Glomerular visceral epithelial cell (primary cell): ENCODE data around the gene RNPEPL1.
A peak's percentile ranks its signal among the peaks of the same experiment; 100 is the strongest.
"Not testable (repeated sequence)": the region's sequence is repeated elsewhere in the genome, so short reads cannot be mapped to it uniquely, and the experiment has no call there.

Experiments used
- DNase-seq: peaks from one replicate; pipeline ENCODE4 v3.0.0-alpha.2; 2016; ENCODE audit errors: extremely low spot score

Gene RNPEPL1

GRCh38 chr2:240539101-240539500, 29.2 kb upstream of the RNPEPL1 start:
- not testable (repeated sequence) for DNase-seq

GRCh38 chr2:240539906-240540305, 28.4 kb upstream of the RNPEPL1 start:
- DNase-seq = no peak

GRCh38 chr2:240551288-240551687, 17.0 kb upstream of the RNPEPL1 start:
- DNase-seq = no peak

GRCh38 chr2:240551811-240552210, 16.5 kb upstream of the RNPEPL1 start:
- peak; percentile 40 for DNase-seq

GRCh38 chr2:240553956-240554480, 14.3 kb upstream of the RNPEPL1 start:
- no peak for DNase-seq

DNA sequence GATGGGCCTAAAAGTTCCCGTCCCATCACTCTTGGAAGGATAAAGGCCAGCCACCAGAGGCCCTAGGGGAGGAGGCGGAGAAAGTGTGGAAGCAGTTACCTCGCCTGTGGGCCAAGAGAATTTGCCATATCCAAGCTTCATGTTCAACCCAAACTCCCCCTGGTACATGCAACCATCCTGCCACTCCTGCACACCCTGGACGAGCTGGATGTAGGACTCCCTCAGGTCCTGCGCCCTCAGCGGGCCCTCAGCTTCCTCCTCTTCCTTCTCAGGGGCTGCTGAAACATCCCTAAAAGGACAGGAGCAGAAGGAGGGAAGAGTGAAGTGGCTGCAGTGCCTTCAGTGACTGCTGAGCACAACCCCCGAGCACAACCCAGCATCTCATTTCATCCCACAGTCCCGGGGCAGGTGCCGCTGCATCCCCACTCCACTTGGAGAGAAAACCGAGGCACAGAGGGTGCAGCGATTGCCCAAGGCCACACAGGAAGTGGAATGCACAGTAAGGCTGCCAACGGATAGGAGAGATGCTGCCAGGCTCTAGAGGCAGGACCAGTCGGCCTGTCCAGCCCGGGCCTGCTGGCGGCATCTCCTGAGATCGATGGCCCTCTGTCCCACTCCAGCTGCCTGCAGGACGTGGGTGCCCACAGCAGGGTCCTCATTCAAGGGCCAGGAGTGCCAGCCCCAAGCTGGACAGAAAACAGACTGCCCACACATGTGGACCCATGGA, 13.4 kb upstream of the RNPEPL1 start:
- DNase-seq = no peak

DNA sequence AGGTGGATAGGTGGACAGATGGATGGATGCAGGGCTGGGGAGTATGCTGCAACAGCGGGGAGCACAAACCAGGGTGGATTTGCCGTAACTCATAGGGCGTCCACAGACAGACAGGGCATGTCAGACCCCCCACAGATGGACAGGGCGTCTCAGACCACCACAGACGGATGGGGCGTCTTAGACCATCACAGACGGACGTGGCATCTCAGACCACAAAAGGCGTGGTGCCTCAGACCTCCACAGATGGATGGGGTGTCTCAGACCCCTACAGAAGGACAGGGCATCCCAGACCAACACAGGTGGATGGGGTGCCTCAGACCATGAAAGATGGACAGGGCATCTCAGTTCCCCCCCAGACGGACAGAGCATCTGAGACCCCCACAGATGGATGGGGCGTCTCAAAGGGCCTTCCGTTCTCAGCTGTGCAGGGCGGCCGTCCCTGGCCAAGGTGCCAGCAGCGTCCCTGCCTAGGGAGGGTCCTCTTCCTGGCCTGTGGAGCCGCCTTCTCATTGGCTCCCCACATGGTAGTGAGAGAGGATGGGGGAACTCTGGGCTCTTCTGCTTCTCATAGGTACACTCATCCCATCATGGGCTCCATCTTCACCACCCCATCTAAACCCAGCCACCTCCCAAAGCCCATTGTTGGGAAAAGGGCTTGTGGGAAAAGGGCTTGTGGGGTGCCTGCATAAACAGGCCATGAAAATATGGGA, 12.6 kb upstream of the RNPEPL1 start:
- DNase-seq = no peak

GRCh38 chr2:240556553-240557100, 11.7 kb upstream of the RNPEPL1 start:
- DNase-seq = peak; percentile 36

GRCh38 chr2:240557101-240557751, 11.1 kb upstream of the RNPEPL1 start:
- DNase-seq = no peak

GRCh38 chr2:240557808-240558207, 10.5 kb upstream of the RNPEPL1 start, which contains the start of gene ANKMY1:
Gene ANKMY1 (minus strand): TSS chr2:240557988. CDS start chr2:240557335, 653 bp downstream.
- DNase-seq = peak; percentile 57

GRCh38 chr2:240558236-240558761, 10.0 kb upstream of the RNPEPL1 start:
- DNase-seq = no peak

DNA sequence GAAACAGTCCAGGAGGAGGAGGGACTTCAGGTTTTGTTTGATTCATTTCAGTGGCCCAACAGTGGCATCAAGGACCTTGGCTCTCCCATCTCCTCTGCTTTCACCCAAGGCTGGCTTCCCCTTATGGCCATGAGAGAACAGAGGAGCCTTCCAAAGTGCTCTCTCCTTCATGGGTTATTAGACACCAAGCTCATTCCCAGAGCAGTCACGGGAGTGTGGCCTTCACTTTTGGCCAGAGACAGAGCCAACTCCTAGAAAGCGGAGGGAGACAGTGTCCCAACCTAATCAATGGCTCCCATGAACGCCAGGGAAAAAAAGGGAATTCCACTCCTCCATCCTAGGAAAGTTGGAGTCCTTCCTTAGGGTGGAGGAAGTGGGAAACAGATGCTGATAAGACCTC, 9.0 kb upstream of the RNPEPL1 start:
- no peak for DNase-seq

DNA sequence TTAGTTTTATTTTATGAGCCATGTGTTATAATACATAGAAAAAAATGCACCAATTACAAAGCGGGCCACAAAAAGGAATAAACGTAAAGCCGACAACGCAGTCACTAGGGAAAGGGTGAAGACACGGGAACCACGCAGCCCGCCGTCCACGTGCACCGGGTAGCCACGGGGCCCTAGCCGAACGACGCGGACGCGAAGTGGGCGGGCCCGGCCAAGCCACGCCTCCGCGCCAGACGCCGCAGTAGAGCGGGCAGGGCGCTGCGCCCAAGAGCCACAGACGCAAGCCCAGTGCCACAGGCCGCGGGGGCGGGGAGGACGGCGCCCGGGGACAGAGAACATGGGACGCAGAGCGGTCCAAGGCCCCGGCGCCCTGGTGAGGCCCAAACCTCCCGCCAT, 8.2 kb upstream of the RNPEPL1 start, which contains the start of gene DUSP28:
TSS of gene DUSP28 (plus strand) at position 274 of the 396 bp plus-strand sequence. CDS start 328 bp downstream, outside the sequence.
- peak; percentile 89 for DNase-seq

GRCh38 chr2:240560480-240561324, 7.6 kb upstream of the RNPEPL1 start:
- DNase-seq = peak; percentile 99

GRCh38 chr2:240561325-240561971, 6.8 kb upstream of the RNPEPL1 start:
- DNase-seq = peak; percentile 42

- DNase-seq = not testable (repeated sequence)
Observed at GRCh38 chr2:240563231-240563630, 5.1 kb upstream of the RNPEPL1 start.

- no peak for DNase-seq
Observed at GRCh38 chr2:240563951-240564560, 4.2 kb upstream of the RNPEPL1 start.

GRCh38 chr2:240564561-240565332, 3.5 kb upstream of the RNPEPL1 start:
- DNase-seq = no peak
